Prostate gland (tissue), 2 donors: ENCODE results near the gene KRTAP7-1. TPM values are rescaled to one million over a fixed set of nuclear protein-coding genes. Genes with fewer than 3 reads are reported as not detected.

Source experiments
- DNase-seq: peaks from one replicate; pipeline ENCODE4 v3.0.0-alpha.2; 2019; ENCODE audit warnings: low spot score
- H3K27ac ChIP-seq, 2 donors: fragments of 200-600 bp; sonication (generic); 2 replicates each; pipeline ENCODE4 v1.5.1; 2017 to 2019
- H3K27me3 ChIP-seq: fragments of 200-600 bp; sonication (generic); replicated peaks from 2 replicates; pipeline ENCODE4 v1.5.1; 2019; ENCODE audit not compliant: insufficient read depth
- H3K36me3 ChIP-seq, 2 donors: fragments of 200-600 bp; sonication (generic); 1 replicate in 1 of 2; 2 replicates in 1 of 2; pipeline versions ENCODE4 v1.5.1 to v1.8.1; 2017 to 2019
- H3K4me1 ChIP-seq: fragments of 200-600 bp; sonication (generic); replicated peaks from 2 replicates; pipeline ENCODE4 v1.5.1; 2019
- H3K4me3 ChIP-seq, 2 donors: fragments of 200-600 bp; sonication (generic); 2 replicates each; pipeline ENCODE4 v1.5.1; 2017 to 2019
- H3K9me3 ChIP-seq: fragments of 200-600 bp; sonication (generic); 2 replicates; pipeline ENCODE4 v1.5.1; 2017
- CTCF ChIP-seq, 4 experiments: fragments of 200-600 bp in 2 of 4; fragments of 450-650 bp in 2 of 4; sonication (generic) in 2 of 4; IDR thresholded peaks; 1 replicate in 3 of 4; 2 replicates in 1 of 4; pipeline ENCODE4 v1.5.1; 2016 to 2019; ENCODE audit warnings: antibody characterized with exemption in 4 of 4, mild to moderate bottlenecking in 2 of 4, moderate library complexity in 2 of 4
- POLR2A ChIP-seq: fragments of 450-650 bp; IDR thresholded peaks from one replicate; pipeline ENCODE4 v1.6.1; 2016; ENCODE audit warnings: antibody characterized with exemption, mild to moderate bottlenecking
- POLR2AphosphoS5 ChIP-seq: sonication (generic); formaldehyde crosslinking; IDR thresholded peaks from one replicate; pipeline ENCODE4 v1.6.1; 2017; ENCODE audit warnings: antibody characterized with exemption
- WGBS: methylation state at CpG from one replicate; pipeline ENCODE4 v1.1.5; 2018; 5-methylcytosine and 5-hydroxymethylcytosine counted together
- intact Hi-C: fragments of 100-400 bp; cut with DNase I; formaldehyde crosslinking; loops from one replicate; pipeline ENCODE4 v1.14.2; 2022
- small RNA-seq, 2 donors: library from RNA; depleted of rRNA; stranded (forward); fragments of <200 nt; gene quantifications; one replicate each; pipeline ENCODE3, GENCODE V24; 2016
- total RNA-seq, 2 donors: library from RNA; depleted of rRNA; stranded (reverse); fragments of >200 nt; gene quantifications; one replicate each; pipeline ENCODE4 v1.1.0, GENCODE V29; 2016

Gene KRTAP7-1
- total RNA-seq, 2 donors from 2014 or later: not detected

DNA sequence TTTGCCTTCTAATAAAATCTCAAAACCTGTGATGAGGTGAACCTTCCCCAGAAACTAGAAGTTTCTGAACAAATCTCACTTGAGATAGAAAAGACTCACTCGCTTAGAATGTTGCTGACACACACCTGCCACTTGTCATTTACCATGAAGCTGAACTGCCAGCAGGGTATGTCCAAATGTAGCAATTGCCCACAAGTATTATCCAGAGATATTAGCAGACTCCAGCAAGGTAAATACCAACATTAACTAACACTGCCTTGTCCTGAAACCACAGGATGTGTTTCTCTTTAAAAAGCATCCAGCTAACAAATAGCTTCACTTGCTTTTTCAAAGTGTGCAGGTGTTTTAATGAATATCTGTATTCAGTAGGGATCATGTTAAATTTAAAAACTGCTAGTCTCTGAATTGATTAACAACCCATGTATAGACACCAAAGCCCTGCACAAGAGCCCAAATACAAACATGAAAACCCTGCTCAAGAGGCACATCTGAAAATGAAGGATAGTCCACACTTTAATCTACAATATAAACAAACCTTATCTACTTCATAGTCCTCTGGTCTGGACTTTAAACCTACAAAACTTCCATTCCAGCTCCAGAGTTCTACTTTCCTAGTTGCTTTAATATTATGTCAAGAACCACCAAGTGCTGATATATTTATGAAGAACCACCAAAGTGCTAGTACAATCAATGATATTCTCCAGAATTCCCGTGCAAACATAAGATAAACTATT, 35.8 kb downstream of the KRTAP7-1 start:
- Histone ChIP-seq H3K9me3 (no peaks in the 10 kb centered on the region), H3K36me3 (no peaks in the 10 kb centered on the region), H3K27me3 (no peaks in the 10 kb centered on the region), H3K27ac (no peak overlapping the region), H3K4me3 (no peak overlapping the region), H3K4me1 (no peaks in the 10 kb centered on the region)
- TF ChIP-seq POLR2AphosphoS5 (no peak), POLR2A (no peak), CTCF (IDR thresholded peaks at IDR 0.05) (no peak)
- no peak for DNase-seq
- whole genome bisulfite sequencing: 66% methylated on average over 2 of the region's 2 CpGs
- intact Hi-C loops: no loop called here

DNA sequence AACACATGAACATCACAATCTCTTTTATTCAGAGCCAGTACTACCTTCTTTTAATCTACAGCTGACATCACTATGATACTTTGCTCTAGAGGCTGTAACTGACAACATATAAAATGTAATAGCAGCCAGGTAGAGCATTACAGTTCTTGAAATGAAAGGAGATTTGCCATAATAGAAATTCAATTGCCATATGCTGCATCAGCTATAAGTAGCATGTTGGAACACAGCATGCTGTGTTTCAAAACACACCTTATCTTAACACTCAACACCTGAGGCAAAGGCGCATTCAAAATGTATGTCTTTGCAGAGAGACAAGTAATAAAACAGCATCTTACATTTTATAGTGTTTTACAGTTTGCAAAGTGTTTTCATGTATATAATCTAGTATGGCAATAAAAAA, 50.3 kb downstream of the KRTAP7-1 start:
- WGBS: 66% methylated on average over 1 of the region's 1 CpG
- no peak for DNase-seq
- Histone ChIP-seq H3K4me3 (no peak overlapping the region), H3K27me3 (no peaks in the 10 kb centered on the region), H3K27ac (no peak overlapping the region), H3K9me3 (no peaks in the 10 kb centered on the region), H3K4me1 (no peaks in the 10 kb centered on the region), H3K36me3 (no peaks in the 10 kb centered on the region)
- TF ChIP-seq POLR2A (no peak), CTCF (IDR thresholded peaks at IDR 0.05) (no peak), POLR2AphosphoS5 (no peak)
- intact Hi-C loops: no loop called here

Small RNA genes lying within 50 kb of the gene (small RNA-seq; reads per million reads assigned to genes)
- gene KRTAP8-2P: 0 reads per million in 2 donors
- 0 reads per million in 2 donors for gene KRTAP8-3P

Other genes starting within 250 kb of the KRTAP7-1 start
- gene KRTAP22-2, start 239.4 kb downstream of the KRTAP7-1 start, total RNA-seq: not detected
- gene KRTAP6-3, start 237.3 kb downstream of the KRTAP7-1 start, total RNA-seq: not detected
- not detected for gene KRTAP6-2, start 230.9 kb downstream of the KRTAP7-1 start, total RNA-seq
- not detected for gene KRTAP22-1, start 228.7 kb downstream of the KRTAP7-1 start, total RNA-seq
- gene KRTAP6-1, start 215.8 kb downstream of the KRTAP7-1 start, total RNA-seq: not detected
- gene KRTAP20-1, start 213.3 kb downstream of the KRTAP7-1 start, total RNA-seq: not detected
- not detected for gene KRTAP20-4, start 209.1 kb downstream of the KRTAP7-1 start, total RNA-seq
- gene KRTAP20-2, start 194.6 kb downstream of the KRTAP7-1 start, total RNA-seq: not detected
- not detected for gene KRTAP20-3, start 186.9 kb downstream of the KRTAP7-1 start, total RNA-seq
- gene KRTAP21-3, start 111.0 kb downstream of the KRTAP7-1 start, total RNA-seq: not detected
- gene KRTAP21-2, start 82.5 kb downstream of the KRTAP7-1 start, total RNA-seq: not detected
- not detected for gene KRTAP21-1, start 74.3 kb downstream of the KRTAP7-1 start, total RNA-seq
- gene KRTAP8-1, start 16.5 kb downstream of the KRTAP7-1 start, total RNA-seq: 1 to 10 TPM in 1 of 2 donors, not detected in 1; 2.7 TPM
- under 1 TPM in 1 of 2 donors, not detected in 1; 0.68 TPM for gene KRTAP11-1, start 51.8 kb upstream of the KRTAP7-1 start, total RNA-seq
- gene KRTAP19-8, start 208.7 kb upstream of the KRTAP7-1 start, total RNA-seq: not detected